H1 (cell line): ENCODE measurements around the gene ADGRB2. TPM values are rescaled to one million over a fixed set of nuclear protein-coding genes. Genes with fewer than 3 reads are reported as not detected.

ENCODE experiments used
- CTCF ChIA-PET: fragments of 300-600 bp; sonication (Branson Sonifier 250); formaldehyde crosslinking; loops from one replicate; lab custom pipeline; 2021; ENCODE audit not compliant: partially characterized antibody; lab: Charles Lee
- POLR2A ChIA-PET: fragments of 300-600 bp; sonication (Branson Sonifier 250); formaldehyde crosslinking; loops from one replicate; lab custom pipeline; 2021; ENCODE audit warnings: inconsistent platforms; ENCODE audit not compliant: partially characterized antibody; lab: Charles Lee
- DNase-seq, 2 experiments: peaks; one replicate each; pipeline versions ENCODE4 v3.0.0 to v3.0.0-alpha.2; 2010 to 2022; ENCODE audit warnings: low spot score in 2 of 2, low read depth in 1 of 2, mixed read lengths in 1 of 2
- FAIRE-seq: peaks from 2 replicates; lab custom pipeline; 2011; peaks lifted over from hg19 to GRCh38; lab: Jason Lieb, UNC
- H2AFZ ChIP-seq: 2 replicates; pipeline ENCODE4 v1.8.1; 2012; ENCODE audit warnings: low read length, inconsistent platforms
- H2AK5ac ChIP-seq: 2 replicates; pipeline ENCODE4 v1.6.1; 2013; ENCODE audit warnings: low read depth, low read length
- H2BK120ac ChIP-seq: replicated peaks from 2 replicates; pipeline ENCODE3; 2013; ENCODE audit warnings: low read depth, low read length, inconsistent platforms
- H2BK12ac ChIP-seq: 2 replicates; pipeline ENCODE4 v1.6.1; 2013; ENCODE audit warnings: low read depth, low read length
- H2BK15ac ChIP-seq: 2 replicates; pipeline ENCODE4 v1.6.1; 2013; ENCODE audit warnings: low read length
- H2BK20ac ChIP-seq: 2 replicates; pipeline ENCODE4 v1.6.1; 2013; ENCODE audit warnings: low read length
- H2BK5ac ChIP-seq: 2 replicates; pipeline ENCODE4 v1.6.1; 2013; ENCODE audit warnings: low read depth, low read length
- H3K14ac ChIP-seq: 2 replicates; pipeline ENCODE4 v1.6.1; 2013; ENCODE audit warnings: inconsistent platforms; ENCODE audit not compliant: insufficient read length
- H3K18ac ChIP-seq: 2 replicates; pipeline ENCODE4 v1.6.1; 2013; ENCODE audit warnings: low read length; ENCODE audit errors: extremely low read depth
- H3K23ac ChIP-seq: 2 replicates; pipeline ENCODE4 v1.6.1; 2013; ENCODE audit warnings: inconsistent platforms; ENCODE audit not compliant: insufficient read length
- H3K23me2 ChIP-seq: 2 replicates; pipeline ENCODE4 v1.6.1; 2013; ENCODE audit warnings: low read depth, low read length
- H3K27ac ChIP-seq: 2 replicates; pipeline ENCODE4 v1.6.1; 2011; ENCODE audit warnings: low read depth, low read length, inconsistent platforms
- H3K27me3 ChIP-seq, 4 experiments: replicated peaks in 1 of 4; 1 replicate in 1 of 4; 2 replicates in 3 of 4; pipeline versions ENCODE4 v1.6.1 to v1.8.1; 2011 to 2013; ENCODE audit warnings: low read length in 3 of 4, mild to moderate bottlenecking in 3 of 4, inconsistent platforms in 2 of 4, mixed read lengths in 2 of 4, moderate library complexity in 1 of 4; ENCODE audit not compliant: control insufficient read depth in 3 of 4, insufficient read depth in 3 of 4; ENCODE audit errors: extremely low read depth in 1 of 4
- H3K36me3 ChIP-seq, 4 experiments: 2 replicates each; pipeline versions ENCODE4 v1.6.1 to v1.8.1; 2011 to 2013; ENCODE audit warnings: mild to moderate bottlenecking in 4 of 4, low read length in 3 of 4, moderate library complexity in 2 of 4, control low read depth in 1 of 4, inconsistent platforms in 1 of 4; ENCODE audit not compliant: insufficient read depth in 4 of 4, control insufficient read depth in 2 of 4
- H3K4ac ChIP-seq: replicated peaks from 2 replicates; pipeline ENCODE3; 2013; ENCODE audit warnings: low read length, low read depth, mixed read lengths, inconsistent platforms; ENCODE audit not compliant: insufficient read length
- H3K4me1 ChIP-seq, 4 experiments: replicated peaks in 1 of 4; 1 replicate in 1 of 4; 2 replicates in 3 of 4; pipeline versions ENCODE4 v1.6.1 to v1.8.1; 2011 to 2013; ENCODE audit warnings: low read length in 3 of 4, inconsistent platforms in 2 of 4, mixed read lengths in 1 of 4; ENCODE audit not compliant: insufficient read depth in 4 of 4, control insufficient read depth in 3 of 4
- H3K4me2 ChIP-seq, 2 experiments: 2 replicates each; pipeline versions ENCODE4 v1.6.1 to v1.8.1; 2011 to 2013; ENCODE audit warnings: low read depth in 2 of 2, low read length in 2 of 2, control low read depth in 1 of 2, inconsistent platforms in 1 of 2, mild to moderate bottlenecking in 1 of 2; ENCODE audit not compliant: insufficient read depth in 1 of 2
- H3K4me3 ChIP-seq, 4 experiments: fragments of 200-600, 300-600 bp in 1 of 4; sonication (generic), shearing (Covaris generic), sonication (Bioruptor Twin) in 1 of 4; 2 replicates each; pipeline versions ENCODE4 v1.5.1 to v1.8.1; 2011 to 2016; ENCODE audit warnings: low read length in 4 of 4, low read depth in 3 of 4, control low read depth in 2 of 4, inconsistent platforms in 2 of 4, mild to moderate bottlenecking in 2 of 4, mixed read lengths in 1 of 4, moderate library complexity in 1 of 4; ENCODE audit not compliant: insufficient read depth in 2 of 4; ENCODE audit errors: extremely low read depth in 1 of 4
- H3K56ac ChIP-seq: replicated peaks from 2 replicates; pipeline ENCODE3; 2013; ENCODE audit warnings: low read depth, mild to moderate bottlenecking, mixed read lengths, low read length, inconsistent platforms; ENCODE audit not compliant: insufficient read length
- H3K79me1 ChIP-seq: 2 replicates; pipeline ENCODE4 v1.6.1; 2013; ENCODE audit warnings: low read depth, low read length, control low read depth
- H3K79me2 ChIP-seq, 2 experiments: 2 replicates each; pipeline versions ENCODE4 v1.6.1 to v1.8.1; 2012 to 2013; ENCODE audit warnings: low read length in 2 of 2, mild to moderate bottlenecking in 2 of 2, inconsistent platforms in 1 of 2; ENCODE audit not compliant: insufficient read depth in 2 of 2, control insufficient read depth in 1 of 2
- H3K9ac ChIP-seq, 4 experiments: replicated peaks in 1 of 4; 1 replicate in 1 of 4; 2 replicates in 3 of 4; pipeline versions ENCODE4 v1.6.1 to v1.8.1; 2011 to 2013; ENCODE audit warnings: low read depth in 3 of 4, low read length in 3 of 4, control low read depth in 2 of 4, mild to moderate bottlenecking in 2 of 4, moderate library complexity in 2 of 4, inconsistent platforms in 1 of 4; ENCODE audit errors: extremely low read depth in 1 of 4
- H3K9me3 ChIP-seq, 2 experiments: 2 replicates each; pipeline versions ENCODE4 v1.6.1 to v1.8.1; 2012 to 2013; ENCODE audit warnings: mild to moderate bottlenecking in 2 of 2, moderate library complexity in 2 of 2, control low read depth in 1 of 2, inconsistent platforms in 1 of 2, low read depth in 1 of 2, low read length in 1 of 2, mixed read lengths in 1 of 2; ENCODE audit not compliant: insufficient read depth in 2 of 2
- H4K20me1 ChIP-seq, 2 experiments: replicated peaks in 1 of 2; 2 replicates each; pipeline versions ENCODE3 to v1.8.1; 2011 to 2013; ENCODE audit warnings: inconsistent platforms in 2 of 2, low read length in 2 of 2, mild to moderate bottlenecking in 1 of 2; ENCODE audit not compliant: insufficient read depth in 2 of 2, control insufficient read depth in 1 of 2
- H4K5ac ChIP-seq: 2 replicates; pipeline ENCODE4 v1.6.1; 2013; ENCODE audit warnings: low read length, low read depth, mixed read lengths, inconsistent platforms; ENCODE audit not compliant: insufficient read length
- H4K8ac ChIP-seq: 2 replicates; pipeline ENCODE4 v1.8.0; 2013; ENCODE audit warnings: mild to moderate bottlenecking, moderate library complexity, low read length, inconsistent platforms; ENCODE audit not compliant: insufficient read depth; ENCODE audit errors: extremely low read depth
- H4K91ac ChIP-seq: replicated peaks from 2 replicates; pipeline ENCODE3; 2013; ENCODE audit warnings: low read length, mixed read lengths, inconsistent platforms; ENCODE audit not compliant: insufficient read length
- CHD1 ChIP-seq: IDR thresholded peaks from 2 replicates; pipeline ENCODE4 v1.6.1; 2012; ENCODE audit warnings: low read depth, low read length, improper control_type of control experiment
- E2F6 ChIP-seq: IDR thresholded peaks from 2 replicates; pipeline ENCODE4 v1.6.1; 2012; ENCODE audit warnings: inconsistent platforms
- EGR1 ChIP-seq: IDR thresholded peaks from 2 replicates; pipeline ENCODE4 v1.6.1; 2011; ENCODE audit warnings: low read depth, low read length, borderline replicate concordance
- NANOG ChIP-seq: IDR thresholded peaks from 2 replicates; pipeline ENCODE4 v1.6.1; 2011; ENCODE audit warnings: low read length, low read depth, mild to moderate bottlenecking, inconsistent platforms; ENCODE audit not compliant: insufficient read depth, poor library complexity, severe bottlenecking
- PHF8 ChIP-seq: fragments of 200-600 bp; sonication (generic); conservative IDR thresholded peaks from 2 replicates; pipeline ENCODE4 v1.7.1; 2012; ENCODE audit warnings: low read depth, mild to moderate bottlenecking, inconsistent platforms, low read length, moderate library complexity
- POU5F1 ChIP-seq: IDR thresholded peaks from 2 replicates; pipeline ENCODE4 v1.6.1; 2011; ENCODE audit warnings: low read depth, mild to moderate bottlenecking, low read length, moderate library complexity
- RBBP5 ChIP-seq: IDR thresholded peaks from 2 replicates; pipeline ENCODE4 v1.7.1; 2012; ENCODE audit warnings: low read depth, mild to moderate bottlenecking, inconsistent platforms, low read length, moderate library complexity, borderline replicate concordance
- RFX5 ChIP-seq: IDR thresholded peaks from 2 replicates; pipeline ENCODE4 v1.6.1; 2011; ENCODE audit warnings: low read depth, low read length, improper control_type of control experiment, borderline replicate concordance
- RNF2 ChIP-seq: fragments of 200-900, 300-1000 bp; sonication (generic); IDR thresholded peaks from 2 replicates; pipeline ENCODE4 v1.7.1; 2016; ENCODE audit warnings: borderline replicate concordance, low read depth, mild to moderate bottlenecking, antibody characterized with exemption, low read length; ENCODE audit not compliant: poor library complexity, severe bottlenecking; ENCODE audit errors: missing control alignments
- SAP30 ChIP-seq: fragments of 300-600 bp; sonication (generic); IDR thresholded peaks from 2 replicates; pipeline ENCODE4 v1.7.1; 2012; ENCODE audit warnings: low read length, moderate library complexity, mild to moderate bottlenecking, inconsistent platforms; ENCODE audit not compliant: insufficient read depth, insufficient replicate concordance
- SP2 ChIP-seq: IDR thresholded peaks from 2 replicates; pipeline ENCODE4 v1.6.1; 2012; ENCODE audit warnings: mild to moderate bottlenecking, low read length, inconsistent platforms
- SUZ12 ChIP-seq: fragments of 200-600 bp; sonication (generic); IDR thresholded peaks from 2 replicates; pipeline ENCODE4 v1.6.1; 2012; ENCODE audit warnings: mild to moderate bottlenecking, inconsistent platforms, low read length, moderate library complexity, mixed read lengths
- ZNF274 ChIP-seq: IDR thresholded peaks from 2 replicates; pipeline ENCODE4 v1.7.0; 2012; ENCODE audit warnings: low read length, borderline replicate concordance; ENCODE audit errors: extremely low read depth
- WGBS, 2 experiments: shearing (Covaris generic) in 1 of 2; methylation state at CpG; one replicate each; pipeline versions ENCODE4 v1.1.6 to v1.1.7; 2013 to 2015; ENCODE audit warnings: low lambda C conversion rate in 2 of 2, mixed read lengths in 2 of 2, inconsistent platforms in 1 of 2, low coverage in 1 of 2, missing lambda C conversion rate in 1 of 2; ENCODE audit not compliant: insufficient replicate concordance in 2 of 2, insufficient coverage in 1 of 2, insufficient read length in 1 of 2; ENCODE audit errors: extremely low coverage in 1 of 2, missing lambda C conversion rate in 1 of 2; 5-methylcytosine and 5-hydroxymethylcytosine counted together
- polyA plus RNA-seq, 7 experiments: library from polyadenylated mRNA; depleted of rRNA in 3 of 7; stranded (reverse) in 5 of 7; unstranded in 2 of 7; fragments of >200 nt in 5 of 7; fragments of 200-250 nt in 2 of 7; gene quantifications; 1 replicate in 5 of 7; 2 replicates in 1 of 7; 4 replicates in 1 of 7; pipeline versions ENCODE4 v1.2.1 to v1.2.3, GENCODE V29; 2011 to 2013; ENCODE audit warnings: missing spikeins in 2 of 7, mixed read lengths in 2 of 7
- total RNA-seq: library from RNA; stranded (reverse); fragmentation: NEBNext Ultra II Directional; extraction: Animal tissue kit (Norgen Biotek cat#: 25700); gene quantifications from 2 replicates; pipeline ENCODE4 v1.2.1, GENCODE V29; 2021

ADGRB2 gene
- total and polyA plus RNA-seq, 2 of the 8 experiments (the other 6 are each of a cell fraction or from before 2014, with no cell fraction given), result 15.6 to 26.2 TPM

DNA sequence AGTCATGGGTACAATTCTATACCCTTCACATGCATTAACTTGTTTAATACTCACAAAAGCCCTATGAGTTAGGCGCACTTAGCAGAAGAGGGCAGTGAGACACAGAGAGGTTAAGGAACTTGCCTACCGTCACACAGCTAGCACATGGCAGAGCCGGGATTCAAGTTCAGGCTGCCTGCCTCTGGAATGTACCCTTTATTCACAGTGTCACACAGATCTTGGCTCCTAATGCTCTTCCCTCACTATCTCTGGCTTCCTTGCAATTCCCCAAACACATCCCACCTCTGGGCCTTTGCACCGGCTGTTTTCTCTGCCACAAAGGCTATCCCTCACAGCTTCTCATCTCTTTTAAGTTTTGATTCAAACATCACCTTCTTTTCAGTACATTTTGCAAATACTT lies 85.5 kb downstream of the ADGRB2 start:
- H3K27ac ChIP-seq, result no peak overlapping the region
- no peak overlapping the region for H2BK5ac ChIP-seq
- H3K9ac ChIP-seq, result no peak overlapping the region
- H4K5ac ChIP-seq, result no peak overlapping the region
- H2AFZ ChIP-seq, result no peak overlapping the region
- no peaks in the 10 kb centered on the region for H3K23me2 ChIP-seq
- H3K4ac ChIP-seq, result no peak overlapping the region
- no peak overlapping the region for H4K8ac ChIP-seq
- H2BK15ac ChIP-seq, result no peak overlapping the region
- no peak overlapping the region for H3K14ac ChIP-seq
- H4K20me1 ChIP-seq, result peaks cover 0 to 1% of the 10 kb centered on the region in 2 experiments
- POLR2A ChIA-PET, result interaction anchor here (0.8 to 2.0 kb wide), 5 partner anchors 11 to 86 kb away, joined by 3 to 6 read pairs (median 4); no protein-coding TSS in a partner anchor
- H3K27me3 ChIP-seq, result no peaks in the 10 kb centered on the region
- H3K79me1 ChIP-seq, result no peaks in the 10 kb centered on the region
- no peaks in the 10 kb centered on the region for H3K36me3 ChIP-seq
- no peaks in the 10 kb centered on the region for H3K4me1 ChIP-seq
- H2AK5ac ChIP-seq, result no peak overlapping the region
- no peak for FAIRE-seq
- no peak overlapping the region for H3K4me3 ChIP-seq
- CTCF ChIA-PET, result interaction anchor here (1.3 to 24.1 kb wide), 12 partner anchors 10 to 110 kb away, joined by 4 to 370 read pairs (median 8); partner anchors contain the start of gene COL16A1
- no peaks in the 10 kb centered on the region for H3K79me2 ChIP-seq
- no peak overlapping the region for H3K18ac ChIP-seq
- H2BK20ac ChIP-seq, result no peak overlapping the region
- no peaks in the 10 kb centered on the region for H3K9me3 ChIP-seq
- H2BK12ac ChIP-seq, result no peak overlapping the region
- no peak overlapping the region for H3K56ac ChIP-seq
- no peak overlapping the region for H4K91ac ChIP-seq
- H3K23ac ChIP-seq, result no peak overlapping the region
- WGBS, 2 experiments, result 97% methylated on average over 4 of the region's 4 CpGs; no CpG with 5 or more reads in 1 of the 2 experiments
- no peak overlapping the region for H3K4me2 ChIP-seq
- DNase-seq, result no peak
- H2BK120ac ChIP-seq, result no peak overlapping the region
- TF ChIP-seq RFX5 (no peak), RNF2 (no peak), RBBP5 (no peak), EGR1 (no peak), NANOG (no peak), SAP30 (no peak), E2F6 (no peak), ZNF274 (no peak), POU5F1 (no peak), PHF8 (no peak), SUZ12 (no peak), SP2 (no peak), CHD1 (no peak)
